Activated T-helper 2 cell treated with anti-CD3 and anti-CD28 coated beads, Interferon-gamma antibody, Interleukin-2, Interleukin-4, amounts not matched to agents 10 μg/mL and 5 μg/mL and 100 μg/mL, durations not matched to agents 14 hours and 24 hours and 36 hours (primary cell): Measurements from ENCODE around the gene CIDEC. TPM values are rescaled to one million over a fixed set of nuclear protein-coding genes. Genes with fewer than 3 reads are reported as not detected.
"Not testable (repeated sequence)": the region's sequence is repeated elsewhere in the genome, so short reads cannot be mapped to it uniquely, and the experiment has no call there.

Experiments used
- DNase-seq: peaks from one replicate; pipeline ENCODE4 v3.0.0; 2021; ENCODE audit warnings: low spot score
- H3K27ac Mint-ChIP-seq: one replicate; pipeline ENCODE4 v1.8.0; 2021; ENCODE audit warnings: mixed read lengths
- H3K27me3 Mint-ChIP-seq: one replicate; pipeline ENCODE4 v1.8.0; 2021; ENCODE audit warnings: low read depth, mixed read lengths
- H3K36me3 Mint-ChIP-seq: one replicate; pipeline ENCODE4 v1.8.0; 2021; ENCODE audit warnings: low read depth, mixed read lengths
- H3K4me1 Mint-ChIP-seq: one replicate; pipeline ENCODE4 v1.8.0; 2021; ENCODE audit warnings: low read depth, mixed read lengths
- H3K4me3 Mint-ChIP-seq: one replicate; pipeline ENCODE4 v1.8.0; 2021; ENCODE audit warnings: low read depth, mild to moderate bottlenecking, moderate library complexity, mixed read lengths
- H3K9me3 Mint-ChIP-seq: one replicate; pipeline ENCODE4 v1.8.0; 2021; ENCODE audit warnings: mixed read lengths
- intact Hi-C: fragments of 100-400 bp; cut with micrococcal nuclease; formaldehyde crosslinking; loops from one replicate; pipeline ENCODE4 v1.15.1; 2023
- total RNA-seq: library from RNA; stranded (reverse); gene quantifications from 2 replicates; pipeline ENCODE4 v1.2.3, GENCODE V29; 2022

Gene CIDEC
- total RNA-seq, 1 donor from 2014 or later: not detected

DNA sequence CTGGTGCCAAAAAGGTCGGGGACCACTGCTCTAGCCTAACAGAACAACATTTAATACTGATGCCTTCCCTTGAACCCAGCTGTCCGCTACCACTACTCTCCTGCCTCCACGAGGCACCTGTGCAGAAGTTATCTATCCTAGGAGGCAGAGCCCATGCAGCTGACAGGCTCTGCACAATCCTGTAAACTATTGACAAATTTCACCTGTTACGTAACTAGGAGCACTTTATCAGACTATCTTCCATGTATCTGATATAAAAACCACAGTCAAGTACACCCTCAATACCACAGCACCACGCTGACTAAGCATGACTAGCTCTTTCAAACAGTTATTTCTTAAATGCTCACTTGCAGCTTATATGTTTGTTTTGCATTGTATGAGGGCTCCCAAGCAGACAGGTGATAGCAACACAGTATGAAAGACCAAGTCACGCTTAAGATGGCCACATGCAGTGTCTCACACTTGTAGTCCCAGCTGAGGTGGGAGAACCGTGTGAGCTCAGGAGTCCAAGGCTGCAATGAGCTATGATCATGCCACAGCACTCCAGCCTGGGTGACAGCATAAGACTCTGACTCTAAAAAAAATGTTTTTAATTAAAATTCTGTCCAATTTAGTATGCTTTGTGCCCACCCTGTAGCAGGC, 32.4 kb upstream of the CIDEC start:
- peaks cover 20% of the 10 kb centered on the region for H3K27me3 Mint-ChIP-seq
- intact Hi-C loops: no loop called here
- no peaks in the 10 kb centered on the region for H3K36me3 Mint-ChIP-seq
- H3K9me3 Mint-ChIP-seq: peaks cover 3% of the 10 kb centered on the region
- H3K4me1 Mint-ChIP-seq: peaks cover 19% of the 10 kb centered on the region
- H3K27ac Mint-ChIP-seq: no peak overlapping the region
- no peak for DNase-seq
- H3K4me3 Mint-ChIP-seq: no peak overlapping the region

DNA sequence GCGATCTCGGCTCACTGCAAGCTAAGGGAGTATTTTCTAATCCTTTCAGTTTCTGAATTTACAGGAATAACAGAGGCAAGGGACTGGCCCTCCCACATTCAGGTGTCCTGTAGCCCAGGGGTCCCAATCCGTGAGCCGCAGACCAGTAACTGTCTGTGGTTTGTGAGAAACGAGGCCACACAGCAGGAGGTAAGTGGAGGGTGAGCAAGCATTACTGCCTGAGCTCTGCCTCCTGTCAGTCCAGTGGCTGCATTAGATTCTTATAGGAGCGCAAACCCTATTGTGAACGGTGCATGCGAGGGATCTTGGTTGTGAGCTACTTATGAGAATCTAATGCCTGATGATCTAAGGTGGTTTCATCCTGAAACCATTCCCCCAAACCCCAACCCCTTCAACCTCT, 31.8 kb upstream of the CIDEC start:
- intact Hi-C loops: no loop called here
- Mint-ChIP-seq H3K4me3 (no peak overlapping the region), H3K36me3 (no peaks in the 10 kb centered on the region), H3K9me3 (peaks cover 3% of the 10 kb centered on the region), H3K4me1 (peaks cover 19% of the 10 kb centered on the region), H3K27ac (no peak overlapping the region), H3K27me3 (peaks cover 20% of the 10 kb centered on the region)
- DNase-seq: no peak

DNA sequence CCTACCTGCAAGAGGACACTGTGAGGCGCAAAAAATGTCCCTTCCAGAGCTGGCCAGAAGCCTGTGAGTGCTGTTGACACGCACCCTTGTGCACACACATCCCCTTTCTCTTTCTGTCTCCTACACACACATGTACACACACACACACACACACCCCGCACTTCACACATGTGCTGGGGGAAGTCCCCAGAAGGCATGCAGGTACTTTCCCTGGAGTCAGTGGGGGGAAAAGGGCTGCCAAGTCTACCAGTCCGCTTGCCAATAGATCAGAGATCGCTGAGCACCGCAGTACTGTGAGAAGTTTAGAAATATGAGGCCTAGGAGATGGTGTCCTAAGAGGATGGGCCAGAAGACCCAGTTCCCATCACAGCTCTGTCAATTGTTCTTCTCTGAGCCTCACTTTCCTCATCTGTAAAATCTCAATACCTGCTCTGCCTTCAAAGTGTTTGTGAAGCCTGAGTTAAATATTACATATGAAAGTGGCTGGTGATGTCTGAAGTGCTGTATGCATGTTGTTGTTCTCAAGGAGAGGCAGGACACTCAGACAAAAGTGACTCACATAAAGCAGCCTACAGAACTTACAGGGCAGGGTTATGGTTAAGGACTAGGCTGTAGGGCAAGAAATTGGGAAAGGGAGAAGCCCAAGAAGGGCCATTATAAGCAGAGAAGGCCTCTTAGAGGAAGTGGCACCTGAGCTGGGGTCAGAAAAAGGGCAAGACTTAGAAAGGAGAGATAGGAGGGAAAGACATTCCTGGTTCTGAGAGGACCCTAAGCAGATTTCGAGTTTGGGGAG, 29.4 kb upstream of the CIDEC start:
- Mint-ChIP-seq H3K27me3 (peaks cover 15% of the 10 kb centered on the region), H3K4me1 (peaks cover 13% of the 10 kb centered on the region), H3K27ac (no peak overlapping the region), H3K9me3 (peaks cover 3% of the 10 kb centered on the region), H3K4me3 (no peak overlapping the region), H3K36me3 (no peaks in the 10 kb centered on the region)
- intact Hi-C loops: no loop called here
- no peak for DNase-seq

DNA sequence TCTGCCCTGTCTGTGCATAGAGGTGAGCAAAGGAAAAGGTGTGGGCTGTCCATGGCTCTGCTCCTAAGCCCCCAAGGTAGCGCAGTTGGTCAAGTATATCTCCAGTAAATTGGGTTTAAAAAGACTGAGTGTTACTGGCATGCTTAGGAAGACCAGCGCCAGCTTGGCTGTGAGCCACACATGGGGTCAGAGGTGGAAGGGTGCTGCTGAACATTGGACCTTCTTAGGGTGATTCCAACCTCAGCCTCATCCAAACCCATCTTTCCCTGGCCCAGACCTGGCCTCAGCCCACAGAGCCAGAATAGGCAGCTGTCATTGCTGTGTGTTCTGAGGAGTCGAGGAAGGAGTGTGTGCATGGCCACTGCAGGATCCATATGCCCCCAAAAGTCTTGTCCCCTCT, 28.2 kb upstream of the CIDEC start:
- H3K4me3 Mint-ChIP-seq: no peak overlapping the region
- H3K27ac Mint-ChIP-seq: no peak overlapping the region
- H3K4me1 Mint-ChIP-seq: peaks cover 20% of the 10 kb centered on the region
- peaks cover 13% of the 10 kb centered on the region for H3K27me3 Mint-ChIP-seq
- DNase-seq: no peak
- intact Hi-C loops: no loop called here
- H3K9me3 Mint-ChIP-seq: peaks cover 3% of the 10 kb centered on the region
- H3K36me3 Mint-ChIP-seq: no peaks in the 10 kb centered on the region

DNA sequence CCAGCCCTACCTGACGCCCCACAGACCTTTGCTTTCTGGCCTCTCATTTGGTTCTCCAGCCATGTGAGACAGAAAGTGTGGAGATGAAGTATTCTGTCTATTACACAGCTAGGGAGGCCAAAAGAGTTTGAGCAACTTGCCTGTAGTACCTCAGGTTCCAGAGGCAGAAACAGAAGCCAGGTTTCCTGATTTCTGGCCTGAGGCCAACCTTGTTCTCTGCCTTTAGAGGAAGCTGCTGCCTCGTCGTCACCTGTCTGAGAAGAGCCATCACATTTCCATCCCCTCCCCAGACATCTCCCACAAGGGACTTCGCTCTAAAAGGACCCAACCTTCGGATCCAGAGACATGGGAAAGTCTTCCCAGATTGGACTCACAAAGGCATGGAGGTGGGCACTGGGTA, 26.4 kb upstream of the CIDEC start:
- H3K27ac Mint-ChIP-seq: no peak overlapping the region
- peaks cover 10% of the 10 kb centered on the region for H3K27me3 Mint-ChIP-seq
- intact Hi-C loops: no loop called here
- no peak for DNase-seq
- H3K36me3 Mint-ChIP-seq: no peaks in the 10 kb centered on the region
- peaks cover 29% of the 10 kb centered on the region for H3K4me1 Mint-ChIP-seq
- no peak overlapping the region for H3K4me3 Mint-ChIP-seq
- no peaks in the 10 kb centered on the region for H3K9me3 Mint-ChIP-seq

DNA sequence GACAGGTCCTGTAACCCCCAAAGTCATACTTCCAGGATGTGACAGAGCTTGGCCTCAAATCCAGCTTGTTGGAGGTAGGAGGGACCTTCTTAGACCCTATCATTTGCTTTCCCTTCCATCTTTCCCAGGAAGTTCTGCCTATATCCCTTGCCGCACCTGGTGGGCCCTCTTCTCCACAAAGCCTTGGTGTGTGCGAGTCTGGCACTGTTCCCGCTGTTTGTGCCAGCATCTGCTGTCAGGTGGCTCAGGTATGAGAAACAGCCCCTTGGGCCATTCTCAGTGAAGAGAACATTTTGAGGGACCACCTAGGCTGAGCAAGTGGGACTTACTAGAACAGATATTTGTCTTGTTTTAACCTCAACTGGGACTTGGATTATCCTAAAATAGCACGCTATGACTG, 23.9 kb upstream of the CIDEC start:
- intact Hi-C loops: loop anchor here (1.0 kb wide), 1 partner anchor 14 kb away; the partner anchor contains the start of gene JAGN1

DNA sequence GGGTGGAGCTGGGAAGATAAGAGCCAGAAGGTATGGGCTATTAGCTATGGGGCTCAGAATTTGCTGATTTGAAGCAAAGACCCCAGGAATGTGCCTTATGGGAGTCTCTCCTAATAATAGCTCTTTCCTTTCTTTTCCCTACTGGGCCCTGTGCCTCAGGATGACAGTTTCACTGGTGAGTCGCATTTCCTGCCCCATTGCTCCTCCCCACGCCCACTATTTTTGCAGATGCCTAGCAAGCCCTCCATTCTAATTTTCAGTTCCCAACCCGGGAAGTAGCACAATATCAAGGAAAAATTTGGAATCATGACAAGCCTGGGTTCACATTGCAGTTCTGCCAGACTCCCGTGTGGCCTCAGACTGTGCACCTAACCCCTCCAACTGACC, 23.2 kb upstream of the CIDEC start:
- Mint-ChIP-seq H3K27ac (peak overlapping the region; percentile 17), H3K36me3 (no peaks in the 10 kb centered on the region)
- intact Hi-C loops: loop anchor here (1.0 kb wide), 1 partner anchor 13 kb away; the partner anchor contains the start of gene JAGN1

More for the DNA sequence above, 23.9 kb upstream of the CIDEC start:
- Mint-ChIP-seq H3K27ac (no peak overlapping the region), H3K4me1 (peaks cover 25% of the 10 kb centered on the region), H3K4me3 (no peak overlapping the region), H3K27me3 (no peaks in the 10 kb centered on the region), H3K9me3 (no peaks in the 10 kb centered on the region), H3K36me3 (no peaks in the 10 kb centered on the region)
- no peak for DNase-seq

DNA sequence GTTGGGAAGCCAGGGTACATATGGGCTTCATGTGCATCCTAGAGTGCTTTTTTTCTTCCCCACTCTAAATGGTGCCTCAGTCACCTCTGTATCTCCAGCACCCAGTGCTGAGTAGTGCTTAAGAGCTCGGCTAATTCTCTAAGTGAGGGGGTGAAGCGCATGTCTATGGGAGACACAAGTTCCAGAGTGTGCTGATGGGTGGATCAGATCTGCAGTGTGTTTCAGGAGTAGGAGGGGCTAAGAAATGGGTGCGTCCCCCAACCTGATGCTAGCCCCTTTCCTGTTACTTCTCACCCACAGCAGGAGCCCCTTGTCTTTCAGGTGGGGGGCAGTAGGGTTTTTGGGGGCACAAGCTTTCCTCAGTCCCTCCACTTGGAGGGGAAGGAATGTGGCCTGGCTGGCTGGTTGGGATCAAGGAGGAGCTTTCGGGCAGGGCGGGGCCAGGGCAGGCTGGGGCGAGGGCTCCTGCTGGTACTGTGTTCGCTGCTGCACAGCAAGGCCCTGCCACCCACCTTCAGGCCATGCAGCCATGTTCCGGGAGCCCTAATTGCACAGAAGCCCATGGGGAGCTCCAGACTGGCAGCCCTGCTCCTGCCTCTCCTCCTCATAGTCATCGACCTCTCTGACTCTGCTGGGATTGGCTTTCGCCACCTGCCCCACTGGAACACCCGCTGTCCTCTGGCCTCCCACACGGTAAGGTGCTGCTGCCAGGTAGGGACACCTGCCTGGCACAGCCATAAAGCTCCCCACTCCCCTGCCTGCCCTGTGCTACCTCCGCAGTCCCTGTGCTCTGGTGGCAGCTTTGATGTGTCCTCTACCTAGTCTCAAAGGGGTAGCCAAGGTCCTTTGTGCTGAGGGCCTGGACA, 22.6 kb upstream of the CIDEC start, which contains the start of gene IL17RE:
IL17RE (plus strand) TSS at position 477 of the 866 bp plus-strand sequence; CDS start at position 562, 85 bp downstream.
- intact Hi-C loops: loop anchor here (1.0 kb wide), 1 partner anchor 12 kb away; the partner anchor contains the start of gene JAGN1
- H3K27ac Mint-ChIP-seq: peak within 1 kb of the TSS; percentile 67
- no peak for DNase-seq
- no peaks in the 10 kb centered on the region for H3K36me3 Mint-ChIP-seq
- H3K4me3 Mint-ChIP-seq: peak within 1 kb of the TSS; percentile 18
- no peaks in the 10 kb centered on the region for H3K9me3 Mint-ChIP-seq
- H3K4me1 Mint-ChIP-seq: peaks cover 25% of the 10 kb centered on the region
- H3K27me3 Mint-ChIP-seq: no peaks in the 10 kb centered on the region

More for the DNA sequence above, 23.2 kb upstream of the CIDEC start:
- no peak for DNase-seq
- Mint-ChIP-seq H3K27me3 (no peaks in the 10 kb centered on the region), H3K9me3 (no peaks in the 10 kb centered on the region), H3K4me3 (no peak overlapping the region), H3K4me1 (peaks cover 25% of the 10 kb centered on the region)

DNA sequence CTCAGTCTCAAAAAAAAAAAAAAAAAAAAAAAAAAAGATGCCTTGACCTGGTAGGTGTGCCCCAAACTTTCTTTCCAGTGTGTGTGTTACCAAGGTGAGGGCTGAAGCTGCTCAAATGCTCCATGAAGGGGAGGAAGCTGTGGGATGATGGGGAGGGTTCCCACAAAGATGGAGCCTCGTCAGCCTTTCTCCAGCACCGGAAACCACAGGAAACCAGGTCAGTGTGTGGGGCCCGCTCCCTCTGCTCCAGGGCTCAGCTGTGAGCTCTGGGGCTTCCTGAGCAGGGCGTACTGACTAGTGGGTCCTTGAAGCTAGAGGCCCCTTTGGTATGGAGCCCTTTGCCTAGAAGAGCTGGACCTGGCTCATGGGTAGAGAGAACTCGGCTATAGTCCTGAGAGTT, 21.9 kb upstream of the CIDEC start:
- Mint-ChIP-seq H3K9me3 (no peaks in the 10 kb centered on the region), H3K27ac (no peak overlapping the region), H3K36me3 (no peaks in the 10 kb centered on the region), H3K27me3 (no peaks in the 10 kb centered on the region), H3K4me1 (peaks cover 25% of the 10 kb centered on the region), H3K4me3 (peak overlapping the region; percentile 18)
- intact Hi-C loops: no loop called here
- no peak for DNase-seq

DNA sequence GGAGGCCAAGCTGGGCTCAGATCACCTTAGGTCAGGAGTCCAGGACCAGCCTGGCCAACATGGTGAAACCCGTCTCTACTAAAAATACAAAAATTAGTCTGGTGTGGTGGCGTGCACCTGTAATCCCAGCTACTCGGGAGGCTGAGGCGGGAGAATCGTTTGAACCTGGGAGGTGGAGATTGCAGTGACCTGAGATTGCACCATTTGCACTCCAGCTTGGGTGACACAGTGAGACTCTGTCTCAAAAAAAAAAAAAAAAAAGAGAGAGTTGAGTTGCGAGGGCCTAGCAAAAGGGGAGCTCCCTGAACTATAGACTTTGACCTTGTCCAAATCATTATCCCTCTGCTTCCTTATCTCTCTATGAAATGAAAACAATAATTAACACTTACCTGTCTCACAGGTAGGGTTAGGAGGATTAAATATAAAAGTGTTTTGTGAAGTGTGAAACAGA, 20.9 kb upstream of the CIDEC start:
- H3K27me3 Mint-ChIP-seq, intact Hi-C loops, DNase-seq, H3K9me3 Mint-ChIP-seq, H3K4me3 Mint-ChIP-seq, H3K27ac Mint-ChIP-seq, H3K36me3 Mint-ChIP-seq: not testable (repeated sequence)
- H3K4me1 Mint-ChIP-seq: peaks cover 25% of the 10 kb centered on the region

DNA sequence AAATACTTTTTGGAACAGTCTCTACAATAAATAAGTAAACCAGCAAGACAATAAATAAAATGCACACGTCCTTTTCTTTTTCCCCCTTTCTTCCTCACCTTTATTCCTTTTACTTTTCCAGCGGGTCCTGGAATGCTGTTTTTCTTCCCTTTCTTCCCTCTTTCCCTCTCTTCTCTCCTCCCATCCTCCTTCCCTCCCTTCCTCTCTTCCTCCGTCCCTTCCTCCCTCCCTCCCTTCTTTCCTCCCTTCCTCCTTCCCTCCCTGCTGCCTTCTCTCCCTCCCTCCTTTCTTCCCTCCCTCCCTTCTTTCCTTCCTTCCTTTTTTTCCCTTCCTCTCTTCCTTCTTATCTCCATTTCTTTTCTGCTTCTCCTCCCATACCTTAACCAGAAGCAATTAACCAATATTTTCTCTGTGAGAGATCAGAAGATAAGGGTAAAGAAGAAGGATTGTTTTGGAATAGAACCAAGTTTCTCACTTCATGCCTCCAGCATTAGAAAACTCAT, 19.3 kb upstream of the CIDEC start:
- Mint-ChIP-seq H3K27ac (no peak overlapping the region), H3K4me3 (no peak overlapping the region), H3K36me3 (peaks cover 13% of the 10 kb centered on the region), H3K27me3 (no peaks in the 10 kb centered on the region), H3K4me1 (peaks cover 33% of the 10 kb centered on the region), H3K9me3 (no peaks in the 10 kb centered on the region)
- intact Hi-C loops: no loop called here
- no peak for DNase-seq

DNA sequence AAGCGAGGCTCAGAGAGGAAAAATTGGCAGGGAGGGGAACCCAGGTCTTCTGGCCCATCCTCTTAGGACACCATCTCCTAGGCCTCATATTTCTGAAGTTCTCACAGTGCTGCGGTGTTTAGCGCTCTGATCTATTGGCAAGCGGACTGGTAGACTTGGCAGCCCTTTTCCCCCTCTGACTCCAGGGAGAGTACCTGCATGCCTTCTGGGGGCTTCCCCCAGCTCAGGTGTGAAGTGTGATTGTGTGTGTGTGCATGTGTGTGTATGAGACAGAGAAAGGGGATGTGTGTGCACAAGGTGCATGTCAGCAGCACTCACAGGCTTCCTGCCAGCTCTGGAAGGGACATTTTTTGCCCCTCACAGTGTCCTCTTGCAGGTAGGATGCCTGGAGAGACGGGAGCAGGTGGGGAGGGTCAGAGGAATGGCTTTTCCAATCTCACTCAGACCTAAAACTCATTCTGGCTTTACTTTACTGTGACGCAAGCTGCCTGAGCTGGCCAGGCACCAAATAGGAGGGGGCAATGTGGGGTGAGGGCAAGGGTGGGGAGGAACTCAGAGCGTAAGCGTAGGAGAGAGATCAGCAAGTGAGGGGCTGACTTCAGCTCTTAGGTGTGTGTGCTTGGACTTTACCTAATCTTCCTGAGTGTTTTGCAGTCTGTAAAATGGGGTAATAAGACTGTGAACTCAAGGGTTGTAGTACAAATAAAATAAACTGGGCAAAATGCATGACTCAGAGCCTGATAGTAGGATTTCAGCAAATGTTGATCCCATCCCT, 18.6 kb upstream of the CIDEC start:
- H3K36me3 Mint-ChIP-seq: peaks cover 20% of the 10 kb centered on the region

More for the DNA sequence above, 18.6 kb upstream of the CIDEC start:
- no peaks in the 10 kb centered on the region for H3K9me3 Mint-ChIP-seq
- intact Hi-C loops: no loop called here
- DNase-seq: no peak
- no peak overlapping the region for H3K4me3 Mint-ChIP-seq
- H3K4me1 Mint-ChIP-seq: peaks cover 36% of the 10 kb centered on the region
- H3K27ac Mint-ChIP-seq: no peak overlapping the region
- H3K27me3 Mint-ChIP-seq: no peaks in the 10 kb centered on the region
